Caco-2 (cell line): ENCODE data around the gene KRTAP22-1. TPM values are rescaled to one million over a fixed set of nuclear protein-coding genes. Genes with fewer than 3 reads are reported as not detected.

Experiments used
- BruUV-seq: library from RNA; stranded (reverse); fragments of 400-500 nt; replicated peaks from 2 replicates; lab custom pipeline; 2021; lab: Mats Ljungman, UMichigan
- CTCF ChIA-PET: fragments of 300-600 bp; sonication (Branson Sonifier 250); formaldehyde crosslinking; loops from one replicate; lab custom pipeline; 2022; ENCODE audit warnings: antibody characterized with exemption; lab: Charles Lee
- POLR2A ChIA-PET: fragments of 300-600 bp; sonication (Branson Sonifier 250); formaldehyde crosslinking; loops from one replicate; lab custom pipeline; 2022; ENCODE audit warnings: antibody characterized with exemption; lab: Charles Lee
- DNase-seq, 2 experiments: peaks; one replicate each; pipeline versions ENCODE4 v3.0.0 to v3.0.0-alpha.2; 2020 to 2022
- H3K27me3 ChIP-seq: replicated peaks from 2 replicates; pipeline ENCODE4 v1.6.0; 2011; ENCODE audit warnings: low read length; ENCODE audit not compliant: control insufficient read depth, insufficient read depth
- H3K36me3 ChIP-seq: 2 replicates; pipeline ENCODE4 v1.5.1; 2011; ENCODE audit warnings: low read length; ENCODE audit not compliant: control insufficient read depth, insufficient read depth
- H3K4me1 ChIP-seq: fragments of 250-450 bp; sonication (Bioruptor Pico); 2 replicates; pipeline ENCODE4 v1.5.1; 2020; ENCODE audit warnings: mild to moderate bottlenecking
- H3K4me3 ChIP-seq: 2 replicates; pipeline ENCODE4 v1.5.1; 2011; ENCODE audit warnings: low read depth, mild to moderate bottlenecking, control low read depth, low read length
- H3K9me3 ChIP-seq: fragments of 250-450 bp; sonication (Bioruptor Pico); 2 replicates; pipeline ENCODE4 v1.5.1; 2020; ENCODE audit warnings: mild to moderate bottlenecking, moderate library complexity
- H3K27ac Mint-ChIP-seq: one replicate; pipeline ENCODE4 v1.8.0; 2022; ENCODE audit warnings: mixed read lengths; ENCODE audit not compliant: unreplicated experiment
- H3K27me3 Mint-ChIP-seq: one replicate; pipeline ENCODE4 v1.8.0; 2022; ENCODE audit warnings: mixed read lengths; ENCODE audit not compliant: insufficient read depth, unreplicated experiment
- H3K36me3 Mint-ChIP-seq: one replicate; pipeline ENCODE4 v1.8.0; 2022; ENCODE audit warnings: mild to moderate bottlenecking, mixed read lengths; ENCODE audit not compliant: insufficient read depth, unreplicated experiment
- H3K4me1 Mint-ChIP-seq: one replicate; pipeline ENCODE4 v1.8.0; 2022; ENCODE audit warnings: low read depth, mixed read lengths; ENCODE audit not compliant: unreplicated experiment
- H3K4me3 Mint-ChIP-seq: one replicate; pipeline ENCODE4 v1.8.0; 2022; ENCODE audit warnings: mild to moderate bottlenecking, moderate library complexity, mixed read lengths; ENCODE audit not compliant: unreplicated experiment
- H3K9me3 Mint-ChIP-seq: one replicate; pipeline ENCODE4 v1.8.0; 2022; ENCODE audit warnings: mixed read lengths; ENCODE audit not compliant: unreplicated experiment
- CTCF ChIP-seq, 2 experiments: fragments of 200-600 bp in 1 of 2; IDR thresholded peaks; 1 replicate in 1 of 2; 2 replicates in 1 of 2; pipeline versions ENCODE4 v1.5.1 to v1.8.0; 2011 to 2022; ENCODE audit warnings: antibody characterized with exemption in 1 of 2, control low read depth in 1 of 2, inconsistent platforms in 1 of 2, low read depth in 1 of 2, low read length in 1 of 2, mild to moderate bottlenecking in 1 of 2, moderate library complexity in 1 of 2; ENCODE audit not compliant: insufficient read depth in 1 of 2, severe bottlenecking in 1 of 2, unreplicated experiment in 1 of 2
- intact Hi-C: fragments of 100-400 bp; cut with micrococcal nuclease; formaldehyde crosslinking; loops from one replicate; pipeline ENCODE4 v1.10.0; 2022; ENCODE audit not compliant: unreplicated experiment
- total RNA-seq: library from RNA; stranded (reverse); gene quantifications from 2 replicates; pipeline ENCODE4 v1.2.3, GENCODE V29; 2022

The KRTAP22-1 gene
- total RNA-seq, 1 experiment from 2014 or later = not detected

- H3K36me3 Mint-ChIP-seq = no peaks in the 10 kb centered on the region
- POLR2A ChIA-PET = no interaction called here
- no peaks in the 10 kb centered on the region for H3K27me3 ChIP-seq
- intact Hi-C loops = no loop called here
- H3K27ac Mint-ChIP-seq = no peak overlapping the region
- DNase-seq = no peak
- no peak for TF ChIP-seq CTCF (IDR thresholded peaks at IDR 0.05; ENCODE audit: insufficient read depth in 1 of 2, low read depth in 1 of 2, low read length in 1 of 2, severe bottlenecking in 1 of 2, unreplicated experiment in 1 of 2)
- H3K4me3 ChIP-seq = no peak overlapping the region
- no peaks in the 10 kb centered on the region for H3K36me3 ChIP-seq
- no peaks in the 10 kb centered on the region for H3K9me3 ChIP-seq
- no TSS peak for BruUV-seq
- no peaks in the 10 kb centered on the region for H3K4me1 ChIP-seq
- H3K4me1 Mint-ChIP-seq = no peaks in the 10 kb centered on the region
- H3K9me3 Mint-ChIP-seq = no peaks in the 10 kb centered on the region
- CTCF ChIA-PET = no interaction called here
- no peak overlapping the region for H3K4me3 Mint-ChIP-seq
- H3K27me3 Mint-ChIP-seq = peaks cover 3% of the 10 kb centered on the region
Observed at GRCh38 chr21:30628109-30628508, 27.2 kb downstream of the KRTAP22-1 start.

GRCh38 chr21:30629200-30629599, 28.3 kb downstream of the KRTAP22-1 start:
- CTCF ChIA-PET = no interaction called here
- Histone ChIP-seq H3K27me3 (no peaks in the 10 kb centered on the region), H3K4me3 (no peak overlapping the region), H3K9me3 (no peaks in the 10 kb centered on the region), H3K36me3 (no peaks in the 10 kb centered on the region), H3K4me1 (no peaks in the 10 kb centered on the region)
- intact Hi-C loops = no loop called here
- POLR2A ChIA-PET = no interaction called here
- Mint-ChIP-seq H3K27ac (no peak overlapping the region), H3K4me1 (no peaks in the 10 kb centered on the region), H3K27me3 (peaks cover 3% of the 10 kb centered on the region), H3K9me3 (no peaks in the 10 kb centered on the region), H3K4me3 (no peak overlapping the region), H3K36me3 (no peaks in the 10 kb centered on the region)
- no TSS peak for BruUV-seq
- no peak for DNase-seq
- TF ChIP-seq CTCF (IDR thresholded peaks at IDR 0.05; ENCODE audit: insufficient read depth in 1 of 2, low read depth in 1 of 2, low read length in 1 of 2, severe bottlenecking in 1 of 2, unreplicated experiment in 1 of 2) = no peak

GRCh38 chr21:30634906-30635305, 34.0 kb downstream of the KRTAP22-1 start, which contains the start of gene KRTAP20-2:
Gene KRTAP20-2 (plus strand): TSS chr21:30635206. CDS start chr21:30635264, 58 bp downstream.
- DNase-seq = no peak
- POLR2A ChIA-PET = no interaction called here
- no peak within 1 kb of the TSS for H3K4me3 ChIP-seq
- no peaks in the 10 kb centered on the region for H3K27me3 ChIP-seq
- TF ChIP-seq CTCF (IDR thresholded peaks at IDR 0.05; ENCODE audit: insufficient read depth in 1 of 2, low read depth in 1 of 2, low read length in 1 of 2, severe bottlenecking in 1 of 2, unreplicated experiment in 1 of 2) = no peak
- H3K4me1 Mint-ChIP-seq = no peaks in the 10 kb centered on the region
- H3K4me1 ChIP-seq = no peaks in the 10 kb centered on the region
- CTCF ChIA-PET = no interaction called here
- no TSS peak for BruUV-seq
- no peak within 1 kb of the TSS for H3K4me3 Mint-ChIP-seq
- no peak within 1 kb of the TSS for H3K27ac Mint-ChIP-seq
- peaks cover 3% of the 10 kb centered on the region for H3K27me3 Mint-ChIP-seq
- H3K9me3 ChIP-seq = no peaks in the 10 kb centered on the region
- H3K9me3 Mint-ChIP-seq = no peaks in the 10 kb centered on the region
- H3K36me3 ChIP-seq = no peaks in the 10 kb centered on the region
- intact Hi-C loops = no loop called here
- no peaks in the 10 kb centered on the region for H3K36me3 Mint-ChIP-seq
